Measurements from ENCODE around the gene HSD17B14. TPM values are rescaled to one million over a fixed set of nuclear protein-coding genes. Genes with fewer than 3 reads are reported as not detected.
A peak's percentile ranks its signal among the peaks of the same experiment; 100 is the strongest.

HSD17B14 gene
- total RNA-seq, 1 experiment from 2014 or later = 3.9 TPM

GRCh38 chr19:48879025-48879637, 42.8 kb upstream of the HSD17B14 start:
- CTCF ChIA-PET = no interaction called here
- no peak for ATAC-seq
- Histone ChIP-seq H2AFZ (ENCODE audit: low read depth, low read length, poor library complexity, severe bottlenecking) (no peak overlapping the region), H3K36me3 (ENCODE audit: control insufficient read depth in 1 of 2, insufficient read depth in 2 of 2, low read length in 2 of 2) (peaks cover 8 to 15% of the 10 kb centered on the region in 2 experiments; a peak in 2 of 4 replicates), H3K4me3 (replicated peaks in 1 of 2; ENCODE audit: low read depth in 1 of 2, low read length in 2 of 2) (no peak overlapping the region), H3K27me3 (ENCODE audit: insufficient read depth, low read length) (no peaks in the 10 kb centered on the region), H3K9me2 (ENCODE audit: insufficient read depth) (no peaks in the 10 kb centered on the region), H3K9me3 (ENCODE audit: control insufficient read depth in 1 of 2, insufficient read depth in 1 of 2, low read depth in 1 of 2, low read length in 2 of 2) (no peaks in the 10 kb centered on the region), H4K20me1 (ENCODE audit: insufficient read depth) (peaks cover 8% of the 10 kb centered on the region; the same call in 1 of the 2 replicates), H3K4me1 (ENCODE audit: control insufficient read depth in 1 of 2, insufficient read depth in 2 of 2, low read length in 2 of 2) (peaks cover 25% of the 10 kb centered on the region in 2 experiments), H3K9ac (ENCODE audit: low read length) (no peak overlapping the region), H3K79me2 (ENCODE audit: insufficient read depth, low read length) (peaks cover 22% of the 10 kb centered on the region), H3K4me2 (ENCODE audit: low read length) (no peak overlapping the region), H3K27ac (ENCODE audit: low read depth, low read length) (no peak overlapping the region)
- intact Hi-C loops (cut with micrococcal nuclease) = no loop called here
- 0 out of 2 replicates have a peak, but pooled peaks have one; percentile 2 for TF ChIP-seq POLR2AphosphoS5 (IDR thresholded peaks at IDR 0.05; ENCODE audit: low read depth, low read length)
- no peak for TF ChIP-seq CBX3 (IDR thresholded peaks at IDR 0.05; ENCODE audit: low read depth)
- no TSS peak for BruUV-seq (replicated peaks)
- no peak for DNase-seq (ENCODE audit: low read depth, low spot score)
- POLR2A ChIA-PET = interaction anchor here (0.7 to 2.3 kb wide), 4 partner anchors 10 to 515 kb away, joined by 3 to 6 read pairs (median 4); partner anchors contain the start of gene NUCB1
- RAD21 ChIA-PET (ENCODE audit: low non-redundant PET in 1 of 2, low total read pairs in 2 of 2, uncharacterized antibody in 2 of 2, unreplicated experiment in 2 of 2) = no interaction called here

- DNase-seq (ENCODE audit: low read depth, low spot score) = no peak
- TF ChIP-seq SRF (IDR thresholded peaks at IDR 0.05; ENCODE audit: low read depth) = no peak
- TF ChIP-seq MAX (IDR thresholded peaks at IDR 0.05) = no peak
- TF ChIP-seq EZH2phosphoT487 (IDR thresholded peaks at IDR 0.05; ENCODE audit: borderline replicate concordance) = no peak
- no peak for TF ChIP-seq SIN3A (IDR thresholded peaks at IDR 0.05; ENCODE audit: low read depth)
- no peak for TF ChIP-seq YY1 (IDR thresholded peaks at IDR 0.05; ENCODE audit: extremely low read depth, insufficient replicate concordance, low read depth, low read length)
- no peak for TF ChIP-seq SP1 (IDR thresholded peaks at IDR 0.05; ENCODE audit: low read depth)
- TF ChIP-seq ZFX (IDR thresholded peaks at IDR 0.05) = no peak
- intact Hi-C loops (cut with micrococcal nuclease) = no loop called here
- H3K27ac ChIP-seq (ENCODE audit: low read depth, low read length) = no peak overlapping the region
- H3K27me3 ChIP-seq (ENCODE audit: insufficient read depth, low read length) = no peaks in the 10 kb centered on the region
- RAD21 ChIA-PET (ENCODE audit: low non-redundant PET in 1 of 2, low total read pairs in 2 of 2, uncharacterized antibody in 2 of 2, unreplicated experiment in 2 of 2) = no interaction called here
- BruUV-seq (replicated peaks) = no TSS peak
- peaks cover 12% of the 10 kb centered on the region; the same call in 1 of the 2 replicates for H4K20me1 ChIP-seq (ENCODE audit: insufficient read depth)
- H2AFZ ChIP-seq (ENCODE audit: low read depth, low read length, poor library complexity, severe bottlenecking) = no peak overlapping the region
- H3K4me2 ChIP-seq (ENCODE audit: low read length) = no peak overlapping the region
- H3K9ac ChIP-seq (ENCODE audit: low read length) = no peak overlapping the region
- peaks cover 30% of the 10 kb centered on the region for H3K79me2 ChIP-seq (ENCODE audit: insufficient read depth, low read length)
- peaks cover 13 to 22% of the 10 kb centered on the region in 2 experiments for H3K36me3 ChIP-seq (ENCODE audit: control insufficient read depth in 1 of 2, insufficient read depth in 2 of 2, low read length in 2 of 2)
- CTCF ChIA-PET = no interaction called here
- no peak overlapping the region for H3K4me3 ChIP-seq (replicated peaks in 1 of 2; ENCODE audit: low read depth in 1 of 2, low read length in 2 of 2)
- H3K9me3 ChIP-seq (ENCODE audit: control insufficient read depth in 1 of 2, insufficient read depth in 1 of 2, low read depth in 1 of 2, low read length in 2 of 2) = no peaks in the 10 kb centered on the region
- no peaks in the 10 kb centered on the region for H3K9me2 ChIP-seq (ENCODE audit: insufficient read depth)
- peaks cover 32 to 33% of the 10 kb centered on the region in 2 experiments for H3K4me1 ChIP-seq (ENCODE audit: control insufficient read depth in 1 of 2, insufficient read depth in 2 of 2, low read length in 2 of 2)
- ATAC-seq = no peak
- POLR2A ChIA-PET = interaction anchor here (0.6 to 2.3 kb wide), 5 partner anchors 10 to 516 kb away, joined by 3 to 6 read pairs (median 3); partner anchors contain the start of gene NUCB1
These were observed 42.1 kb upstream of the HSD17B14 start for GRCh38 chr19:48878196-48879024.

All from HCT116 (cell line).